Right renal cortex interstitium (tissue), 3 donors: ENCODE data around the gene STX12. TPM values are rescaled to one million over a fixed set of nuclear protein-coding genes. Genes with fewer than 3 reads are reported as not detected.
"Not testable (repeated sequence)": the region's sequence is repeated elsewhere in the genome, so short reads cannot be mapped to it uniquely, and the experiment has no call there.

Experiments
- DNase-seq, 3 donors: peaks; one replicate each; pipeline ENCODE4 v3.0.0-alpha.2; 2013; ENCODE audit warnings: low read depth in 3 of 3, low spot score in 2 of 3
- polyA plus RNA-seq, 3 donors: library from polyadenylated mRNA; unstranded; fragments of 120-200 nt; gene quantifications; one replicate each; pipeline ENCODE4 v1.2.1, GENCODE V29; 2013; ENCODE audit not compliant: insufficient read length in 3 of 3

The STX12 gene
- polyA plus RNA-seq, 3 donors, result 45.2 to 46.2 (median 45.7) TPM

DNA sequence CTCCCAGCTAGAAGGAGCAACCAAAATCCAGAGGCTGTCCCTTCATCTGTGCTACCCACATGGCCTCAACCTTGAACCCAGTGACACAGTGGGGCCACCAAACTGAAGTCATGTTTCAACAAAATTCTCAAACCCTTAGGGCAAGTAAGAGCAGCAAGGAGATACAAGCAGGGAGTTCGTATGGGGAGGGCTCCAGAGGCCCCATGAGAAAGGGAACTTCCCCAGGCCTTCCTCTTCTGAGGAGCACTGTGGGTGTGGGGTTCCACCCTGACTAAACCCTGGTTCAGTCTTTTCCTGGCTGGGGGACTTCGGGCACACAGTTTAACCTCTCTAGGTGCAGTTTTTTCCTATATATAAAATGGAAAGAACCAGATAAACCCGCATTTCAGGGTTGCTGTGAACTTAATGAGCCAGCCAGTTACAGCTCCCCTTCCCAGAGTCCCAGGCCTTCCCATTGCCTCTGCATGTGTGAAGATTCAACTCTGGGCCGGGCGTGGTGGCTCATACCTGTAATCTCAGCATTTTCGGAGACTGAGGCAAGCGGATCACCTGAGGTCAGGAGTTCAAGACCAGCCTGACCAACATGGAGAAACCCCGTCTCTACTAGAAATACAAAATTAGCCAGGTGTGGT, 91.4 kb downstream of the STX12 start:
- no peak for DNase-seq

- no peak for DNase-seq
Observed at GRCh38 chr1:27865821-27866220, 92.8 kb downstream of the STX12 start.

DNA sequence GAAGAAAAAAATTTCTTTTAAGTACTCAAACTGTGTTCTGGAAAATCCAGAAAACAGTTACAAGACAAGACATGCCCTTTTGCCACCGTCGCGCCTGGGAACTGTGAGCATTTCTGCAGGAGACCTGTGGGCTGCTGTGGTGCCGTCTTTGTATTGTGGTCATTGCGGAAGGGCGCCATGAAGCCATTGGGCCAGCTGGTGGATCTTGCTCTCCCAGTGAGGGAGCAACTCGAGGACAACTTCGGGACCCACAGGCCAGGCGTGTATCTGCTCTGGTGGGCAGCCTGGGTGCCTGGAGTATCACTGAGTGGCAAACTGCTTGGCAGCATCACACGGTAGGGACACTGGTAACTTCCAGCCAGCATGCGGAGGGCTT, 95.5 kb downstream of the STX12 start:
- no peak for DNase-seq

GRCh38 chr1:27868932-27869718, 96.1 kb downstream of the STX12 start:
- no peak for DNase-seq

DNA sequence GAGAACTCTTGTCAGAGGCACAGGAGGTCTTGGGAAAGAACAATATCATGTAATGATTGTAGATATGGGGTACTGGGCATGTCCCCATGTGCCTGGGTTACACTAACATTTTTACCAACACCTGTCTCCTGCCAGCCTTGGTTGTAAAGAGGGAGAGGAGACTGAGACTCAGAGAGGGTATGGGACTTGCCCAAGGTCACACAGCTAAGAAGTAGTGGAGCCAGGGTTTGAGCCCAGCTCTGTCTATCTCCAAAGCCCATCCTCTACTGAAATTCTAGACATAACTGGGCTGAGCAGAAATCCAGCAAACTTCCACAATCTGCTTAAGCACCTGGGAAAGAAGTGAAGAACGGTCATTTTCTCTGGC, 96.7 kb downstream of the STX12 start:
- DNase-seq, result no peak

GRCh38 chr1:27871076-27871475, 98.1 kb downstream of the STX12 start:
- not testable (repeated sequence) for DNase-seq

GRCh38 chr1:27872059-27872801, 99.2 kb downstream of the STX12 start, which contains the start of gene THEMIS2:
Gene THEMIS2, plus strand, starts transcription at chr1:27872544. Its CDS starts 28 bp downstream, at chr1:27872572.
- DNase-seq, result no peak

DNA sequence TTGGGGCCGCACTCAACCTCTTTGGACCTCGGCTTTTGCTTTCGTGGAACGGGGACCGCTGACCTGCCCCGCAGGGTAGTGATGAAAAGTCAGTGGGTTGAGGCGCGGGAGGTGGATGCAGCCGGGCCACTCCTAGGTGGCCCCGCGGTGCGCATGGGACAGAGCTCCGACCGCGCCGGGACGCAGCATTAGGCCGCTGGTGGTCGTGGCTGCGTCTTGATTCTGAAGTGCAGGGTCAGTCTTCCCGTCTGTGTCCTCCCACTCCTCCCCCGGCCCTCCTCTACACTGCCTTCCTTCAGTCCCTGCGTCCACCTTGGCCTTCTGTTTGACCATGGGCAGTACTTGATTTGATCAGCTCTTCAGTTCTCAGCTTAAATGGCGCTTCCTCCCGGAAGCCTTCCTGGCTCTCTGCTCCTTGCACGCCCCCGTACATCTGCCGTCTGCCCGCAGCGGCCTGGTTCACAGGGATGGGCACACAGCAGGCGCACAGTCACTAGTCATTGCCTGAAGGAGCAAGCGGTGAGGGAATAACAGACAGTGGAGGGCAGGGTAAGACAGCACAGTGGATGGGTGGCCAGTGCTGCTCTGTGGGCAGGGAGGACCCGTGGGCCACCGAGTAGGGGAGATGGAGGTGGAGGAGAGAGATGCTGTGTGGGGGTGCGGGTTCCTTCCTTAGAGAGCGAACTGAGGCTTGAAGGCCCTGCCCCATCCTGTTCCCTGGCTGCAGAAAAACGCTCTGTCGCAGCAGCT, 100.0 kb downstream of the STX12 start:
- DNase-seq, result no peak

DNA sequence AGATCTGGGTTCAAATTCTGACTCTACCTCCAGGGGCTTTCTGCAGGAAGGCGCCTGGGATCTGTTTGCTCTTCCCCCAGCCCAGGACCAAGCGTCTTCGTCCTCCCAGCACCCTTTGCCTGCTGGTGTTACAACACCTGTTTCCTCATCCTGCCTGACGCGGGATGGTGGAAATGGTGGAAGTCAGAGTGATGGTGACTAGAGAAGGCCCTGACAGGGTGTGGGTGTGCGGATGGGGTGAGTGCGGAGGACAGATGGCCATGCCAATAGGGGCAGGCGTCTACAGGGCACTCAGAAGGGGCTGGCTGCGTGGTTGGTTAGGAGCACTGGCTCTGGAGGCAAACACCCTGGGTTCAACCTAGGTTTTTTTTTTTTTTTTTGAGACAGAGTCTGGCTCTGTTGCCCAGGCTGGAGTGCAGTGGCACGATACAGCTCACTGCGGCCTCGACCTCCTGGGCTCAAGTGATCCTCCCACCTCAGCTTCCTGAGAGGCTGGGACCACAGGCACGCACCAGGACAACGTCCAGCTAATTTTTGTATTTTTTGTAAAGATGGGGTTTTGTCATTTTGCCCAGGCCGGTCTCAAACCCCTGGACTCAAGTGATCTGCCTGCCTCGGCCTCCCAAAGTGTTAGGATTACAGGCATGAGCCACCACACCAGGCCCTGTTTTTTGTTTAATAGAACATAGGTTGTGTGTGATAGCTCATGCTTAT, 100.8 kb downstream of the STX12 start:
- DNase-seq, result no peak

Other genes with a start within 250 kb of the STX12 start
- gene AHDC1, start 169.1 kb upstream of the STX12 start, polyA plus RNA-seq, result 10 to 100 TPM; 31.7 to 36.1 (median 36.1) TPM
- 1 to 10 TPM; 1.4 to 1.8 (median 1.7) TPM for gene FGR, start 138.0 kb upstream of the STX12 start, polyA plus RNA-seq
- 10 to 100 TPM; 18.2 to 24.0 (median 20.3) TPM for gene IFI6, start 101.0 kb upstream of the STX12 start, polyA plus RNA-seq
- gene FAM76A, start 47.3 kb upstream of the STX12 start, polyA plus RNA-seq, result 10 to 100 TPM; 12.6 to 13.6 (median 12.9) TPM
- gene PPP1R8, start 57.6 kb downstream of the STX12 start, polyA plus RNA-seq, result 10 to 100 TPM; 65.1 to 70.0 (median 67.5) TPM
- 1 to 10 TPM; 2.7 to 3.3 (median 3.2) TPM for gene THEMIS2, start 99.3 kb downstream of the STX12 start, polyA plus RNA-seq
- gene RPA2, start 141.4 kb downstream of the STX12 start, polyA plus RNA-seq, result 10 to 100 TPM; 73.1 to 78.0 (median 77.2) TPM
- 10 to 100 TPM; 11.0 to 12.7 (median 12.4) TPM for gene SMPDL3B, start 161.8 kb downstream of the STX12 start, polyA plus RNA-seq
- 1 to 10 TPM; 8.0 to 9.1 (median 8.1) TPM for gene XKR8, start 186.8 kb downstream of the STX12 start, polyA plus RNA-seq